A673 (cell line): ENCODE measurements around the gene ZNF594.
"Not testable (repeated sequence)": the region's sequence is repeated elsewhere in the genome, so short reads cannot be mapped to it uniquely, and the experiment has no call there.

Source experiments
- EZH2 ChIP-seq: fragments of 200-600 bp; sonication (generic); IDR thresholded peaks from 2 replicates; pipeline ENCODE4 v1.6.1; 2017; ENCODE audit warnings: borderline replicate concordance, low read depth, mild to moderate bottlenecking, mixed read lengths, antibody characterized with exemption, low read length; ENCODE audit not compliant: poor library complexity, severe bottlenecking
- TF ChIP-seq, protein P1 (sequence below): fragments of 300-800, 200-600 bp; sonication (generic); conservative IDR thresholded peaks from 2 replicates; pipeline ENCODE4 v1.5.1; 2017; ENCODE audit warnings: low read depth, mild to moderate bottlenecking, antibody characterized with exemption, low read length, moderate library complexity, mixed read lengths

DNA sequence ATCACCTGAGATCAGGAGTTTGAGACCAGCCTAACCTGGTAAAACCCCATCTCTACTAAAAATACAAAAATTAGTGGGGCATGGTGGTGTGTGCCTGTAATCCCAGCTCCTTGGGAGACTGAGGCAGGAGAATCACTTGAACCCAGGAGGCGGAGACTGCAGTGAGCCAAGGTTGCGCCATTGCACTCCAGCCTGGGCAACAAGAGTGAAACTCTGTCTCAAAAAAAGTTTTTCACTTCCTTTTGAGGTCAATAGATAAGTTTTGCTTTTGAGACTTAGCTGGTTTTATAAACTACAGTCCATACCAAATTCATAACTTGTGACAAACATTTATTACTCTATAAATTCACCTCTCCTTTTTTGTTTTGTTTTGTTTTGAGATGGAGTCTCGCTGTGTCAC, 29.9 kb downstream of the ZNF594 start:
- TF ChIP-seq, protein P1, sequence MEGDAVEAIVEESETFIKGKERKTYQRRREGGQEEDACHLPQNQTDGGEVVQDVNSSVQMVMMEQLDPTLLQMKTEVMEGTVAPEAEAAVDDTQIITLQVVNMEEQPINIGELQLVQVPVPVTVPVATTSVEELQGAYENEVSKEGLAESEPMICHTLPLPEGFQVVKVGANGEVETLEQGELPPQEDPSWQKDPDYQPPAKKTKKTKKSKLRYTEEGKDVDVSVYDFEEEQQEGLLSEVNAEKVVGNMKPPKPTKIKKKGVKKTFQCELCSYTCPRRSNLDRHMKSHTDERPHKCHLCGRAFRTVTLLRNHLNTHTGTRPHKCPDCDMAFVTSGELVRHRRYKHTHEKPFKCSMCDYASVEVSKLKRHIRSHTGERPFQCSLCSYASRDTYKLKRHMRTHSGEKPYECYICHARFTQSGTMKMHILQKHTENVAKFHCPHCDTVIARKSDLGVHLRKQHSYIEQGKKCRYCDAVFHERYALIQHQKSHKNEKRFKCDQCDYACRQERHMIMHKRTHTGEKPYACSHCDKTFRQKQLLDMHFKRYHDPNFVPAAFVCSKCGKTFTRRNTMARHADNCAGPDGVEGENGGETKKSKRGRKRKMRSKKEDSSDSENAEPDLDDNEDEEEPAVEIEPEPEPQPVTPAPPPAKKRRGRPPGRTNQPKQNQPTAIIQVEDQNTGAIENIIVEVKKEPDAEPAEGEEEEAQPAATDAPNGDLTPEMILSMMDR, result not testable (repeated sequence)
- not testable (repeated sequence) for TF ChIP-seq EZH2
